ENCODE results near the gene INPP5A.

INPP5A gene

DNA sequence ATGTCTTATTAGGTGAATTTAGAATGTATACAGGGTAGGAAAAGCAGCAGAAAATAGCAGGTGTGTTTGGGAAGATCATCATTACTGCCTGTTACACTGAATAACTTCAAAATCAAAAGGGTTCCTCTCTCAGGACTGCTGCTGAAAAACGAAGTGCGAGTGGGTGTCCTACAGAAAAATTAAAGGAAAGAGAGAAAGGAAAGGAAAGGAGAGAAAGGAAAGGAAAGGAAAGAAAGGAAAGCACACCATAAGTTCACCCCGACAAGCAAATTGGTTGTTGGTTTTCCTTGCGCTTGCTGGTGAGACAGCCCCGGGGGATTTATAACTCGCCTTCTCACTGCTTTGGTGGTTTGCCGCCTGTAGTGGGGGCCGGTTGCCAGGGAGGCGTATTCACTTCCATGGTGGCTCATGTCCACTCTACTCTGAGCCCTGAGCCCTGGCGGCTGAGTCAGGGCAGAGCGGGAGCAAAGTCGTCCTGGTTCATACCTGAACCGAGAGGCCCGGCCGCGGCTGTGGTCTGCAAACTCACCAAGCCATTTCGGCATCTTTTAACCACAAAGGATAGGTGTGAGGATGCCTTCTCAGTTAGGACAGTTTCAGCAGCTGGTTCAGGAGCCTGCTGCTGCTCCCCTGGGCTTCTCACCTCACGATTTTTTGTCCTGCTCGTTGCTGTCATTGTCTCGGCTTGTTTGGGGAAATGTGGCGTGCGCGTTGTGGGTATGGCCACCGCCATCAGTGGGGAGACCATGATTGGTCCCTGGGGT, 26.1 kb downstream of the INPP5A start:
- Histone ChIP-seq H3K9me3 (ENCODE audit: severe bottlenecking) (peaks cover 2% of the 10 kb centered on the region), H3K36me3 (no peaks in the 10 kb centered on the region), H3K27ac (no peak overlapping the region), H3K4me3 (ENCODE audit: low read depth, low read length) (no peak overlapping the region), H3K27me3 (ENCODE audit: insufficient read depth, low read depth, severe bottlenecking) (no peaks in the 10 kb centered on the region)
- no peak for DNase-seq
- TF ChIP-seq, protein P1, sequence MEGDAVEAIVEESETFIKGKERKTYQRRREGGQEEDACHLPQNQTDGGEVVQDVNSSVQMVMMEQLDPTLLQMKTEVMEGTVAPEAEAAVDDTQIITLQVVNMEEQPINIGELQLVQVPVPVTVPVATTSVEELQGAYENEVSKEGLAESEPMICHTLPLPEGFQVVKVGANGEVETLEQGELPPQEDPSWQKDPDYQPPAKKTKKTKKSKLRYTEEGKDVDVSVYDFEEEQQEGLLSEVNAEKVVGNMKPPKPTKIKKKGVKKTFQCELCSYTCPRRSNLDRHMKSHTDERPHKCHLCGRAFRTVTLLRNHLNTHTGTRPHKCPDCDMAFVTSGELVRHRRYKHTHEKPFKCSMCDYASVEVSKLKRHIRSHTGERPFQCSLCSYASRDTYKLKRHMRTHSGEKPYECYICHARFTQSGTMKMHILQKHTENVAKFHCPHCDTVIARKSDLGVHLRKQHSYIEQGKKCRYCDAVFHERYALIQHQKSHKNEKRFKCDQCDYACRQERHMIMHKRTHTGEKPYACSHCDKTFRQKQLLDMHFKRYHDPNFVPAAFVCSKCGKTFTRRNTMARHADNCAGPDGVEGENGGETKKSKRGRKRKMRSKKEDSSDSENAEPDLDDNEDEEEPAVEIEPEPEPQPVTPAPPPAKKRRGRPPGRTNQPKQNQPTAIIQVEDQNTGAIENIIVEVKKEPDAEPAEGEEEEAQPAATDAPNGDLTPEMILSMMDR (IDR thresholded peaks at IDR 0.05; ENCODE audit: low read depth, low read length), result no peak

- H3K4me3 ChIP-seq (ENCODE audit: low read depth, low read length), result no peak overlapping the region
- H3K27ac ChIP-seq, result no peak overlapping the region
- DNase-seq, result no peak
- no peaks in the 10 kb centered on the region for H3K27me3 ChIP-seq (ENCODE audit: insufficient read depth, low read depth, severe bottlenecking)
- H3K36me3 ChIP-seq, result no peaks in the 10 kb centered on the region
- peaks cover 2% of the 10 kb centered on the region for H3K9me3 ChIP-seq (ENCODE audit: severe bottlenecking)
- TF ChIP-seq, protein P1 (IDR thresholded peaks at IDR 0.05; ENCODE audit: low read depth, low read length), result no peak
These were observed 26.6 kb downstream of the INPP5A start for GRCh38 chr10:132564249-132564605.

DNA sequence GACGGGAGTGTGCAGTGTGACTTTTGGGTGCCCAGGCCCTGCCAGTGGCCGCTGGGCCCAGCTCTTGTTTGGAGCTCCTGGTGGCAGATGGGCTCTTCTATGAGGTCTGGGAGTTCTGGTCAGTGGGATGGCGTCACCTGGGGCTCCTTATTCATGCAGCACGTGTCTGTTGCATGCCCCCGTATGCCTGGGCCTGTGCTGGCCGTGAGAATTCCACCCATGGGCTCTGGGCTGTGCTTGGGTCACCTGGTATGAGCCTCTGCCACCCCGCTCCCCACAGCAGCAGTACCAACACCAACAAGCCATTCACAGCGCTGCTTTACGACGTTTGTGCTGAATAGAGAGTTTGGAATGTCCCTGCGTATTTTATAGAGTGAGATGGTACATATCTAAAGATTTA, 27.1 kb downstream of the INPP5A start:
- no peak overlapping the region for H3K27ac ChIP-seq
- H3K36me3 ChIP-seq, result no peaks in the 10 kb centered on the region
- TF ChIP-seq, protein P1 (IDR thresholded peaks at IDR 0.05; ENCODE audit: low read depth, low read length), result no peak
- no peak overlapping the region for H3K4me3 ChIP-seq (ENCODE audit: low read depth, low read length)
- DNase-seq, result no peak
- peaks cover 2% of the 10 kb centered on the region for H3K9me3 ChIP-seq (ENCODE audit: severe bottlenecking)
- no peaks in the 10 kb centered on the region for H3K27me3 ChIP-seq (ENCODE audit: insufficient read depth, low read depth, severe bottlenecking)

DNA sequence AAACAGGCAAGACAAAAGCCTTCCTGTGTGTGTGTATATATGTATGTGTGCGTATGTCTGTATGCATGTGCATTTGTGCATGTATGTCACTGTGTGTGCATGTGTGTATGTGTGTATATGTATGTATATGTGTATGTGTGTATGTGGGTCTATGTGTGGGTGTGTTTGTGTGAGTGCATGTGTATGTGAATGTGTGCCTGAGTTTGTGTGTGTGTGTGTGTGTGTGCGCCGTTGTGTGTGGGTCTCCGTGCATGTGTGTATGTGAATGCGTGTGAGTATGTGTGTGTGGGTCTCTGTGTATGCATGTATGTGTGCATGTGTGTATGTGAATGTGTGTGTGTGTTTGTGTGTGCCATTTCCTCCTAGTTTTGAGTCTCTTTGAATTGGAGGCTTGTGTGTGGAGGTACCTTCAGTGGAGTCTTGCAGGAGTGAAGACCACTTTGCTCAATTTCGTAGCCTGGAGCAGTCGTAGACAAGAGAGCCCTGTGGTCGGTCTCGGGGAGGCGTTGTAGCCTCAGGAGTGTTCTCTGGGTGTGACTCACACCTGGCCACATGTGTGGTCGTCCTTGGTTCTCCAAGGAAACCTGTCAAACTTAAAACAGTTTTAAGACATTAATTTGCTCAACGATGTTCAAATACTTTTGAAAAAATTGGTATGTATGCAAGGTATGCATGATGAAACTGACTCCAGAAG, 28.1 kb downstream of the INPP5A start:
- DNase-seq, result no peak
- no peaks in the 10 kb centered on the region for H3K36me3 ChIP-seq
- H3K4me3 ChIP-seq (ENCODE audit: low read depth, low read length), result no peak overlapping the region
- no peak overlapping the region for H3K27ac ChIP-seq
- H3K9me3 ChIP-seq (ENCODE audit: severe bottlenecking), result peaks cover 2% of the 10 kb centered on the region
- H3K27me3 ChIP-seq (ENCODE audit: insufficient read depth, low read depth, severe bottlenecking), result no peaks in the 10 kb centered on the region
- TF ChIP-seq, protein P1 (IDR thresholded peaks at IDR 0.05; ENCODE audit: low read depth, low read length), result no peak

DNA sequence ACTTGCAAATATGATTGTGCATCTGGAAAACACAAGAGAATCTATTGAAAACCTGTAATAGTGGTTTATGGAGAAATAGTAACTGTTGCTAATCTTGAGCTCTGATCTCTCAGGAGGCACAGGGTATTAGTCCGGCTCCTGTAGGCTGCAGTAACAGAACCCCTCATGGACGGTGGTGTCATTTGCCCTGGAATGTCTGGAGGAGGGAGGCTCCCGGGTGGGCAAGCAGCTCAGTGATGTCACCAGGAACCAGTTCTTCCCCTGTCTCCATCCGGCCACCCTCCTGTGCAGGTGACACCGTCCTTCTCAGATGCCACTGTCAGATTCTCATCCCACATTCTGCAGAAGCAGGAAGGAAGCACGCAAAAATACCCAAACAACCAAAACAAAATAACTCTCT, 29.3 kb downstream of the INPP5A start:
- TF ChIP-seq, protein P1 (IDR thresholded peaks at IDR 0.05; ENCODE audit: low read depth, low read length), result no peak
- no peak for DNase-seq

More for the DNA sequence above, 29.3 kb downstream of the INPP5A start:
- Histone ChIP-seq H3K27me3 (ENCODE audit: insufficient read depth, low read depth, severe bottlenecking) (no peaks in the 10 kb centered on the region), H3K9me3 (ENCODE audit: severe bottlenecking) (no peaks in the 10 kb centered on the region), H3K36me3 (no peaks in the 10 kb centered on the region), H3K27ac (no peak overlapping the region), H3K4me3 (ENCODE audit: low read depth, low read length) (no peak overlapping the region)

Measured in WERI-Rb-1 (cell line).